ENCODE measurements around the gene WWOX. TPM values are rescaled to one million over a fixed set of nuclear protein-coding genes. Genes with fewer than 3 reads are reported as not detected.

Gene WWOX
- total and polyA plus RNA-seq, 2 of the 13 experiments (the other 11 are each of a cell fraction or from before 2014, with no cell fraction given) = 9.1 to 37.4 TPM

DNA sequence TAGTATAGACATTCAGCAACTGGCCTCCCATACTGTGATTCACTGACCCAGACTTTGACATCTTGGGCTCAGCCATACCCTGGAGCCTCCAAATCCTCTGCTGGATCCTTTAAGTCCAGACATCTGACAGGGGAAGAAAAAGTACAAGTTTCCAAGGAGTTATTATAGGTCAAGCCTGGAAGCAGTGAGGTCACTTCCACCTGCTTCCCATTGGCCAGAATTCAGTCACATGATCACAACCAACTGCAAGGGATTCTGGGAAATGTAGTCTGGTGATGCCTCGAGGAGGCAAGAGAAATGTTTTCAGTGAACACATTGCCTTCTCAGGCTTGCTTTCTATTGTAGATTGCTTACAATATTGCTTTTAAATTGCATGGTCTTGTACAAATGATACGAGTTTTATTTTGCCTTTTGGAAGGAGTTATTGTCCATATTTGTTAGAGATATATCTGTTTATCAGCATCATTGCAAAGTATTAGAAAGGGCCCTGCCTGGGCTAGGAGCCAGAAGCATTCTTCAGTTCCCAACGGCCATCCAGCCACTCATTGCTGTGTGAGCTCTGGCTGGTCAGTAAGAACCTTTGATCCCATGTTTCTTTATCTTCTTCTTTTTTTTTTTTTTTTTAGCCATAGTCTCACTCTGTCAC lies 696.9 kb downstream of the WWOX start (continued):
- no peak for TF ChIP-seq NKX3-1 (CRISPR knock-in tag; IDR thresholded peaks at IDR 0.05)
- TF ChIP-seq EZH2 (conservative IDR thresholded peaks at IDR 0.05; ENCODE audit: low read depth, low read length) = no peak
- TF ChIP-seq MEIS1 (CRISPR knock-in tag; IDR thresholded peaks at IDR 0.05; ENCODE audit: borderline replicate concordance) = no peak
- TF ChIP-seq EP300 (IDR thresholded peaks at IDR 0.05; ENCODE audit: low read depth in 2 of 2, low read length in 2 of 2) = no peak
- no peak for TF ChIP-seq EP300 (CRISPR knock-in tag; IDR thresholded peaks at IDR 0.05; ENCODE audit: borderline replicate concordance)
- TF ChIP-seq, protein P1, sequence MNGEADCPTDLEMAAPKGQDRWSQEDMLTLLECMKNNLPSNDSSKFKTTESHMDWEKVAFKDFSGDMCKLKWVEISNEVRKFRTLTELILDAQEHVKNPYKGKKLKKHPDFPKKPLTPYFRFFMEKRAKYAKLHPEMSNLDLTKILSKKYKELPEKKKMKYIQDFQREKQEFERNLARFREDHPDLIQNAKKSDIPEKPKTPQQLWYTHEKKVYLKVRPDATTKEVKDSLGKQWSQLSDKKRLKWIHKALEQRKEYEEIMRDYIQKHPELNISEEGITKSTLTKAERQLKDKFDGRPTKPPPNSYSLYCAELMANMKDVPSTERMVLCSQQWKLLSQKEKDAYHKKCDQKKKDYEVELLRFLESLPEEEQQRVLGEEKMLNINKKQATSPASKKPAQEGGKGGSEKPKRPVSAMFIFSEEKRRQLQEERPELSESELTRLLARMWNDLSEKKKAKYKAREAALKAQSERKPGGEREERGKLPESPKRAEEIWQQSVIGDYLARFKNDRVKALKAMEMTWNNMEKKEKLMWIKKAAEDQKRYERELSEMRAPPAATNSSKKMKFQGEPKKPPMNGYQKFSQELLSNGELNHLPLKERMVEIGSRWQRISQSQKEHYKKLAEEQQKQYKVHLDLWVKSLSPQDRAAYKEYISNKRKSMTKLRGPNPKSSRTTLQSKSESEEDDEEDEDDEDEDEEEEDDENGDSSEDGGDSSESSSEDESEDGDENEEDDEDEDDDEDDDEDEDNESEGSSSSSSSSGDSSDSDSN (CRISPR knock-in tag; IDR thresholded peaks at IDR 0.05) = no peak
- no peak for TF ChIP-seq ZNF569 (CRISPR knock-in tag; IDR thresholded peaks at IDR 0.05; ENCODE audit: borderline replicate concordance)
- TF ChIP-seq SATB2 (CRISPR knock-in tag; IDR thresholded peaks at IDR 0.05) = no peak
- TF ChIP-seq ZMYM4 (CRISPR knock-in tag; IDR thresholded peaks at IDR 0.05) = peak; percentile 65; the same call in 1 of the 2 replicates
- no peak for TF ChIP-seq SMC3 (IDR thresholded peaks at IDR 0.05; ENCODE audit: low read length)
- no peak for TF ChIP-seq MYC (CRISPR knock-in tag; IDR thresholded peaks at IDR 0.05; ENCODE audit: borderline replicate concordance)
- no peak for TF ChIP-seq ZNF577 (CRISPR knock-in tag; IDR thresholded peaks at IDR 0.05; ENCODE audit: borderline replicate concordance, low read depth)
- TF ChIP-seq YEATS2 (CRISPR knock-in tag; IDR thresholded peaks at IDR 0.05; ENCODE audit: borderline replicate concordance) = no peak
- TF ChIP-seq YY1 (IDR thresholded peaks at IDR 0.05; ENCODE audit: insufficient read depth, insufficient replicate concordance, low read depth, low read length) = no peak
- TF ChIP-seq, protein P2, sequence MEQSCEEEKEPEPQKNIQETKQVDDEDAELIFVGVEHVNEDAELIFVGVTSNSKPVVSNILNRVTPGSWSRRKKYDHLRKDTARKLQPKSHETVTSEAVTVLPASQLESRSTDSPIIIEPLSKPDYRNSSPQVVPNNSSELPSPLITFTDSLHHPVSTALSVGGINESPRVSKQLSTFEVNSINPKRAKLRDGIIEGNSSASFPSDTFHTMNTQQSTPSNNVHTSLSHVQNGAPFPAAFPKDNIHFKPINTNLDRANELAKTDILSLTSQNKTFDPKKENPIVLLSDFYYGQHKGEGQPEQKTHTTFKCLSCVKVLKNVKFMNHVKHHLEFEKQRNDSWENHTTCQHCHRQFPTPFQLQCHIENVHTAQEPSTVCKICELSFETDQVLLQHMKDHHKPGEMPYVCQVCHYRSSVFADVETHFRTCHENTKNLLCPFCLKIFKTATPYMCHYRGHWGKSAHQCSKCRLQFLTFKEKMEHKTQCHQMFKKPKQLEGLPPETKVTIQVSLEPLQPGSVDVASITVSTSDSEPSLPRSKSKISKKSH (CRISPR knock-in tag; IDR thresholded peaks at IDR 0.05; ENCODE audit: borderline replicate concordance) = no peak
- TF ChIP-seq, protein P3, sequence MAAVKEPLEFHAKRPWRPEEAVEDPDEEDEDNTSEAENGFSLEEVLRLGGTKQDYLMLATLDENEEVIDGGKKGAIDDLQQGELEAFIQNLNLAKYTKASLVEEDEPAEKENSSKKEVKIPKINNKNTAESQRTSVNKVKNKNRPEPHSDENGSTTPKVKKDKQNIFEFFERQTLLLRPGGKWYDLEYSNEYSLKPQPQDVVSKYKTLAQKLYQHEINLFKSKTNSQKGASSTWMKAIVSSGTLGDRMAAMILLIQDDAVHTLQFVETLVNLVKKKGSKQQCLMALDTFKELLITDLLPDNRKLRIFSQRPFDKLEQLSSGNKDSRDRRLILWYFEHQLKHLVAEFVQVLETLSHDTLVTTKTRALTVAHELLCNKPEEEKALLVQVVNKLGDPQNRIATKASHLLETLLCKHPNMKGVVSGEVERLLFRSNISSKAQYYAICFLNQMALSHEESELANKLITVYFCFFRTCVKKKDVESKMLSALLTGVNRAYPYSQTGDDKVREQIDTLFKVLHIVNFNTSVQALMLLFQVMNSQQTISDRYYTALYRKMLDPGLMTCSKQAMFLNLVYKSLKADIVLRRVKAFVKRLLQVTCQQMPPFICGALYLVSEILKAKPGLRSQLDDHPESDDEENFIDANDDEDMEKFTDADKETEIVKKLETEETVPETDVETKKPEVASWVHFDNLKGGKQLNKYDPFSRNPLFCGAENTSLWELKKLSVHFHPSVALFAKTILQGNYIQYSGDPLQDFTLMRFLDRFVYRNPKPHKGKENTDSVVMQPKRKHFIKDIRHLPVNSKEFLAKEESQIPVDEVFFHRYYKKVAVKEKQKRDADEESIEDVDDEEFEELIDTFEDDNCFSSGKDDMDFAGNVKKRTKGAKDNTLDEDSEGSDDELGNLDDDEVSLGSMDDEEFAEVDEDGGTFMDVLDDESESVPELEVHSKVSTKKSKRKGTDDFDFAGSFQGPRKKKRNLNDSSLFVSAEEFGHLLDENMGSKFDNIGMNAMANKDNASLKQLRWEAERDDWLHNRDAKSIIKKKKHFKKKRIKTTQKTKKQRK (IDR thresholded peaks at IDR 0.05; ENCODE audit: low read length) = no peak
- TF ChIP-seq PTBP1 (IDR thresholded peaks at IDR 0.05; ENCODE audit: low read depth, low read length, poor library complexity, severe bottlenecking) = no peak
- TF ChIP-seq, protein P4, sequence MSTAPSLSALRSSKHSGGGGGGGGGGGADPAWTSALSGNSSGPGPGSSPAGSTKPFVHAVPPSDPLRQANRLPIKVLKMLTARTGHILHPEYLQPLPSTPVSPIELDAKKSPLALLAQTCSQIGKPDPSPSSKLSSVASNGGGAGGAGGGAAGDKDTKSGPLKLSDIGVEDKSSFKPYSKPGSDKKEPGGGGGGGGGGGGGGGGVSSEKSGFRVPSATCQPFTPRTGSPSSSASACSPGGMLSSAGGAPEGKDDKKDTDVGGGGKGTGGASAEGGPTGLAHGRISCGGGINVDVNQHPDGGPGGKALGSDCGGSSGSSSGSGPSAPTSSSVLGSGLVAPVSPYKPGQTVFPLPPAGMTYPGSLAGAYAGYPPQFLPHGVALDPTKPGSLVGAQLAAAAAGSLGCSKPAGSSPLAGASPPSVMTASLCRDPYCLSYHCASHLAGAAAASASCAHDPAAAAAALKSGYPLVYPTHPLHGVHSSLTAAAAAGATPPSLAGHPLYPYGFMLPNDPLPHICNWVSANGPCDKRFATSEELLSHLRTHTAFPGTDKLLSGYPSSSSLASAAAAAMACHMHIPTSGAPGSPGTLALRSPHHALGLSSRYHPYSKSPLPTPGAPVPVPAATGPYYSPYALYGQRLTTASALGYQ (CRISPR knock-in tag; IDR thresholded peaks at IDR 0.05) = no peak
- TF ChIP-seq, protein P5, sequence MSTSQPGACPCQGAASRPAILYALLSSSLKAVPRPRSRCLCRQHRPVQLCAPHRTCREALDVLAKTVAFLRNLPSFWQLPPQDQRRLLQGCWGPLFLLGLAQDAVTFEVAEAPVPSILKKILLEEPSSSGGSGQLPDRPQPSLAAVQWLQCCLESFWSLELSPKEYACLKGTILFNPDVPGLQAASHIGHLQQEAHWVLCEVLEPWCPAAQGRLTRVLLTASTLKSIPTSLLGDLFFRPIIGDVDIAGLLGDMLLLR (CRISPR knock-in tag; IDR thresholded peaks at IDR 0.05) = no peak
- 0 out of 2 replicates have a peak, but pooled peaks have one; percentile 17 for TF ChIP-seq KMT2B (CRISPR knock-in tag; IDR thresholded peaks at IDR 0.05)
